Brain microvascular endothelial cell (primary cell): Measurements from ENCODE around the gene EVC2.

Source experiments
- DNase-seq: peaks from one replicate; pipeline ENCODE4 v3.0.0-alpha.2; 2020
- H3K27ac ChIP-seq: fragments of 250-450 bp; sonication (Bioruptor Pico); 2 replicates; pipeline ENCODE4 v1.5.1; 2020; ENCODE audit warnings: mild to moderate bottlenecking, moderate library complexity
- H3K27me3 ChIP-seq: fragments of 250-450 bp; sonication (Bioruptor Pico); replicated peaks from 2 replicates; pipeline ENCODE4 v1.5.1; 2020; ENCODE audit warnings: mild to moderate bottlenecking
- H3K36me3 ChIP-seq: fragments of 250-450 bp; sonication (Bioruptor Pico); replicated peaks from 2 replicates; pipeline ENCODE4 v1.5.1; 2020; ENCODE audit warnings: mild to moderate bottlenecking
- H3K4me3 ChIP-seq: 2 replicates; pipeline ENCODE4 v1.5.1; 2011; ENCODE audit warnings: low read depth, mild to moderate bottlenecking, control low read depth, low read length, moderate library complexity
- in situ Hi-C: cut with HindIII; loops from 2 replicates; pipeline ENCODE4 v1.10.0; 2017; ENCODE audit warnings: low sequenced_read_pairs, low pct_ligation_motif_present
- TF ChIP-seq, protein P1 (sequence below): IDR thresholded peaks from 2 replicates; pipeline ENCODE4 v1.5.1; 2011; ENCODE audit warnings: low read depth, mild to moderate bottlenecking, moderate library complexity, low read length, control low read depth, inconsistent platforms; ENCODE audit errors: missing control alignments

The EVC2 gene

DNA sequence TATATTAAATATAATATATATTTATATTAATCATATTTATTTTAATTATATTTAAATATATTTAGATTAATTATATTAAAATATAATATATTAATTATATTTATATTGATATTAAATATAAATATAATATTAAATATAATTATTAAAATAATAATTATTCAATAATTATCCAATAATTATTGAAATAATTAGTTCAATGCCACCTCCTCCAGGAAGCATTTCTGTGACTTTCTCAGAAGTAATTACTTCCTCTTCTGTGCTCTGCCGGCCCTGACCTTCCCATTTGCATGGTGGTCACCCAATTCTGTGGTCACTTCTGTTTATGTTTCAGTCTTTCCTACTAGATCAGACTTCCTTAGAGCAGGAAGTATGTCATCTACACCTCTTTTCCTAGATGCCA lies 45.8 kb downstream of the EVC2 start:
- in situ Hi-C loops, result no loop called here
- TF ChIP-seq, protein P1, sequence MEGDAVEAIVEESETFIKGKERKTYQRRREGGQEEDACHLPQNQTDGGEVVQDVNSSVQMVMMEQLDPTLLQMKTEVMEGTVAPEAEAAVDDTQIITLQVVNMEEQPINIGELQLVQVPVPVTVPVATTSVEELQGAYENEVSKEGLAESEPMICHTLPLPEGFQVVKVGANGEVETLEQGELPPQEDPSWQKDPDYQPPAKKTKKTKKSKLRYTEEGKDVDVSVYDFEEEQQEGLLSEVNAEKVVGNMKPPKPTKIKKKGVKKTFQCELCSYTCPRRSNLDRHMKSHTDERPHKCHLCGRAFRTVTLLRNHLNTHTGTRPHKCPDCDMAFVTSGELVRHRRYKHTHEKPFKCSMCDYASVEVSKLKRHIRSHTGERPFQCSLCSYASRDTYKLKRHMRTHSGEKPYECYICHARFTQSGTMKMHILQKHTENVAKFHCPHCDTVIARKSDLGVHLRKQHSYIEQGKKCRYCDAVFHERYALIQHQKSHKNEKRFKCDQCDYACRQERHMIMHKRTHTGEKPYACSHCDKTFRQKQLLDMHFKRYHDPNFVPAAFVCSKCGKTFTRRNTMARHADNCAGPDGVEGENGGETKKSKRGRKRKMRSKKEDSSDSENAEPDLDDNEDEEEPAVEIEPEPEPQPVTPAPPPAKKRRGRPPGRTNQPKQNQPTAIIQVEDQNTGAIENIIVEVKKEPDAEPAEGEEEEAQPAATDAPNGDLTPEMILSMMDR, result no peak
- H3K27ac ChIP-seq, result no peak overlapping the region
- peaks cover 6% of the 10 kb centered on the region for H3K36me3 ChIP-seq
- no peaks in the 10 kb centered on the region for H3K27me3 ChIP-seq
- H3K4me3 ChIP-seq, result no peak overlapping the region
- DNase-seq, result no peak

DNA sequence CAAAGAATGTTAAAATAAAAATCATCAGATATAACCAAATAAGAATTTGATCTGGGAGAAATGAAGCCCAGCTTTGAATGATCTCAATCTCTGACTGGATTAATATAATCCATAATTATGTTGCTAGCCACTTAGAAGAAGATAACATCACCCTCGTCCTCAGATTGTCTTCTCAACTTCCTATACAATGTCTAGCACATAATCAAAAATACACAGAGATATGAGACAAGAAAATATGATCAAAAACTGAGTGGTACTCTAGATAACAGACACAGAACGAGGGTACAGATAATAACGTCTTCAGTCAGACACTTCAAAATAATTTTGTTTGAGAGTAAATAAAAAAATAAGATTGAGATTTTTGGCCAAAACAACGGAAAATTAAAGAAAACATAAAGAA lies 47.1 kb downstream of the EVC2 start:
- in situ Hi-C loops, result no loop called here
- no peaks in the 10 kb centered on the region for H3K27me3 ChIP-seq
- TF ChIP-seq, protein P1, result no peak
- H3K27ac ChIP-seq, result no peak overlapping the region
- no peak overlapping the region for H3K4me3 ChIP-seq
- DNase-seq, result no peak
- H3K36me3 ChIP-seq, result peaks cover 6% of the 10 kb centered on the region

DNA sequence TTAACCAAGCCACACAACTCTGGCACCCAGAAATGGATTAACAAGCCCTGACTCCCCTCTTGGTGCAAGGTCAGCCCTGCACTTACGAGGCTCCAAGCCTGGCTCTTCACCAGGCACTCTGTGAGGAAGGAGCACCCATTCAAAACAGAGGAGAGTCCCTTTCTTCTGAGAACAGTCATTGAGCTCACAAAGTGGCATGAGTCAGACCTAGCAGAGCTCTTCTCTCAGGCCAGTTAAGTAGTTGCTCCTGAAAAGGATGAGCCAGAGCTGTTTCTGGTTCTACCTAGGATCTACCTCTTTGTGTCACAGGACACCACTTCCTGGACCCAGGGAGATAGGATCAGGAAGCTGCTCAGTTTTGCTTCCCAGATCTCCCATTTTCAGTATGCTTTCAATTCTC lies 48.2 kb downstream of the EVC2 start:
- Histone ChIP-seq H3K27ac (no peak overlapping the region), H3K36me3 (peaks cover 6% of the 10 kb centered on the region), H3K27me3 (no peaks in the 10 kb centered on the region), H3K4me3 (no peak overlapping the region)
- in situ Hi-C loops, result no loop called here
- DNase-seq, result no peak
- TF ChIP-seq, protein P1, result no peak

DNA sequence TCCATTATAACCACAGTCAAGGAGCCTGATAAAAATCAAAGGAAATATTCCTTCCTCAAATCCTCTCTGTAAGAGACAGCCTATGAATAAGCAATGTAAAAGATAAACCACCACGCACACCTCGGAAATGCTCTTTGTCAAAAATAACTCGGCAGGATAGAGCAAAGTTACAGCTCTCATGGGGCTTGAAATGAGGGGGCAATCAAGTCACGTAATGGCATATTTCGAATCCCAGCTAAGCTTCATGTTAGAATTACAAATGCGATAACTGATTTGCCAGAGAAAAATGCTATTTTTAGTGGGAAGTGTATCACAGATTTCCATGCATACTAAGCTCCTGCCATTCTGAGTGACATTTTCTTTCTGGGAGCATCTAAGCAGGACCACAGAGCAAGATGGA lies 49.4 kb downstream of the EVC2 start:
- Histone ChIP-seq H3K27me3 (no peaks in the 10 kb centered on the region), H3K4me3 (no peak overlapping the region), H3K36me3 (peaks cover 12% of the 10 kb centered on the region), H3K27ac (no peak overlapping the region)
- in situ Hi-C loops, result no loop called here
- DNase-seq, result no peak
- TF ChIP-seq, protein P1, result no peak

DNA sequence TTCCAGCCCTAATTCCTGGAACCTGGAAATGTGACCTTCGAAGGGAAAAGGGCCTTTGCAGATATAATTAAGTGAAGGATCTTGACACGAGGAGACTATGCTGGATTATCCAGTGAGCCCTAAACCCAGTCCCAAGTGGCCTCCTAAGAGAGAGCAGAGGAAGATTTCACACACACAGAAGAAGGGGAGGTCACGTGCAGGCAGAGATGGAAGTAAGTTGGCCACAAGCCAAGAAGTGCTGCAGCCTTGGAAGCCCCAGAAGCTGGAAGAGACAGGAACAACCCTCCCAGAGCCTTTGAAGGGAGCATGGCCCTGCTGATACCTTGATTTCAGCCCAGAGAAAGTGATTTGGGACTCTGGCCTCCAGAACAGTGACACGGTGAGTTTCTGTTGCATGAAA lies 51.9 kb downstream of the EVC2 start:
- peaks cover 20% of the 10 kb centered on the region for H3K36me3 ChIP-seq
- in situ Hi-C loops, result no loop called here
- no peak for DNase-seq
- H3K27ac ChIP-seq, result no peak overlapping the region
- TF ChIP-seq, protein P1, result no peak
- no peaks in the 10 kb centered on the region for H3K27me3 ChIP-seq
- H3K4me3 ChIP-seq, result no peak overlapping the region

- TF ChIP-seq, protein P1, result no peak
- Histone ChIP-seq H3K4me3 (no peak overlapping the region), H3K36me3 (peaks cover 25% of the 10 kb centered on the region), H3K27me3 (no peaks in the 10 kb centered on the region), H3K27ac (no peak overlapping the region)
- no peak for DNase-seq
- in situ Hi-C loops, result no loop called here
Observed at GRCh38 chr4:5654791-5655190, 53.6 kb downstream of the EVC2 start.
